Measurements from ENCODE around the gene WDR20.

DNA sequence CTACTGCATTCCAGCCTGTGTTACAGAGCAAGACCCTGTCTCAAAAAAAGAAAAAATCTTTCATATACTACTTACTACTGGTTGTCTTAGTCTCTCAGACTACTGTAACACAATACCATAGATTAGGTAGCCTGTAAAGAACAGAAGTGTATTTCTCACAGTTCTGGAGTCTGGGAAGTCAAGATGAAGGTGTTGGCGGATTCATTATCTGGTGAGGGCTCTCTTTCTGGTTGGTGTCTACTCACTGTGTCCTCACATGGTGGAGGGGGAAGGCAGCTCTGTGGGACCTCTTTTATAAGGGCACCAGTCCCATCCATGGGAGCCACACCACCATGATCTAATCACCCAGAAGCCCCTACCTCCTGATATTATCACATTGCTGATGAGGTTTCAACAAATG is 14.4 kb downstream of the WDR20 start:
- TF ChIP-seq CTCF (conservative IDR thresholded peaks at IDR 0.05) = no peak
- no peak for TF ChIP-seq ZFX (IDR thresholded peaks at IDR 0.05)

Data from C4-2B (cell line).